ENCODE results near the gene ZFYVE9.

The ZFYVE9 gene

GRCh38 chr1:52368383-52369172 lies 226.7 kb downstream of the ZFYVE9 start (continued):
- TF ChIP-seq TSHZ1 (tag by site-specific recombination; IDR thresholded peaks at IDR 0.05; ENCODE audit: borderline replicate concordance) = no peak
- no peak for TF ChIP-seq AEBP2 (tag by site-specific recombination; IDR thresholded peaks at IDR 0.05; ENCODE audit: borderline replicate concordance)
- TF ChIP-seq MZF1 (tag by site-specific recombination; IDR thresholded peaks at IDR 0.05; ENCODE audit: borderline replicate concordance) = peak; percentile 41; the same call in 1 of the 2 replicates
- TF ChIP-seq PRDM1 (tag by site-specific recombination; IDR thresholded peaks at IDR 0.05) = no peak
- TF ChIP-seq ZNF37A (tag by site-specific recombination; IDR thresholded peaks at IDR 0.05) = no peak
- TF ChIP-seq KLF17 (tag by site-specific recombination; IDR thresholded peaks at IDR 0.05) = no peak
- TF ChIP-seq ZSCAN18 (tag by site-specific recombination; IDR thresholded peaks at IDR 0.05) = no peak
- TF ChIP-seq ZNF266 (tag by site-specific recombination; IDR thresholded peaks at IDR 0.05; ENCODE audit: low read depth) = no peak
- peak; percentile 56; the same call in 1 of the 2 replicates for TF ChIP-seq KLF9 (tag by site-specific recombination; IDR thresholded peaks at IDR 0.05; ENCODE audit: low read depth)
- TF ChIP-seq ZNF596 (tag by site-specific recombination; IDR thresholded peaks at IDR 0.05) = no peak
- TF ChIP-seq ZNF19 (tag by site-specific recombination; IDR thresholded peaks at IDR 0.05; ENCODE audit: low read depth) = no peak
- 0 out of 2 replicates have a peak, but pooled peaks have one; percentile 30 for TF ChIP-seq CTCF (tag by site-specific recombination; IDR thresholded peaks at IDR 0.05)
- no peak for TF ChIP-seq ZNF133 (tag by site-specific recombination; IDR thresholded peaks at IDR 0.05)
- no peak for TF ChIP-seq ZNF16 (tag by site-specific recombination; IDR thresholded peaks at IDR 0.05; ENCODE audit: low read depth)
- TF ChIP-seq ZNF2 (tag by site-specific recombination; IDR thresholded peaks at IDR 0.05) = no peak
- TF ChIP-seq ZNF202 (tag by site-specific recombination; IDR thresholded peaks at IDR 0.05; ENCODE audit: borderline replicate concordance) = no peak
- TF ChIP-seq ZNF747 (tag by site-specific recombination; IDR thresholded peaks at IDR 0.05) = no peak
- TF ChIP-seq SP2 (tag by site-specific recombination; IDR thresholded peaks at IDR 0.05) = peak; percentile 29; the same call in 1 of the 2 replicates
- no peak for TF ChIP-seq ATF2 (tag by site-specific recombination; IDR thresholded peaks at IDR 0.05; ENCODE audit: low read depth)
- no peak for TF ChIP-seq ZNF510 (tag by site-specific recombination; IDR thresholded peaks at IDR 0.05; ENCODE audit: insufficient replicate concordance)
- no peak for TF ChIP-seq ZNF114 (tag by site-specific recombination; IDR thresholded peaks at IDR 0.05)
- no peak for TF ChIP-seq ZNF214 (tag by site-specific recombination; IDR thresholded peaks at IDR 0.05; ENCODE audit: borderline replicate concordance)
- TF ChIP-seq ZNF398 (tag by site-specific recombination; IDR thresholded peaks at IDR 0.05) = no peak
- no peak for TF ChIP-seq ZNF26 (tag by site-specific recombination; IDR thresholded peaks at IDR 0.05)

Measured in HEK293 (cell line).